Erythroblast (primary cell): Measurements from ENCODE around the gene GNRHR.

ENCODE experiments used
- GATA1 ChIP-seq: IDR thresholded peaks from 2 replicates; pipeline ENCODE4 v1.6.1; 2011; ENCODE audit warnings: low read depth, mild to moderate bottlenecking, control low read depth, low read length, moderate library complexity
- POLR2A ChIP-seq: IDR thresholded peaks from 2 replicates; pipeline ENCODE4 v1.6.1; 2011; ENCODE audit warnings: mild to moderate bottlenecking, low read length

GRCh38 chr4:67714955-67715354 lies 39.2 kb downstream of the GNRHR start:
- TF ChIP-seq POLR2A, result no peak
- TF ChIP-seq GATA1, result no peak
